HEK293 (cell line): ENCODE results near the gene MCTP1.

Experiments
- ZBTB1 ChIP-seq: fragments of 450-650 bp; formaldehyde crosslinking; IDR thresholded peaks from 2 replicates; pipeline ENCODE4 v1.5.1; 2016; ENCODE audit warnings: missing biosample characterization, missing genetic modification characterization
- ZBTB7A ChIP-seq: fragments of 450-650 bp; formaldehyde crosslinking; IDR thresholded peaks from 2 replicates; pipeline ENCODE4 v1.5.1; 2016; ENCODE audit warnings: low read depth, missing biosample characterization, missing genetic modification characterization
- ZNF114 ChIP-seq: fragments of 450-650 bp; formaldehyde crosslinking; IDR thresholded peaks from 2 replicates; pipeline ENCODE4 v1.5.0; 2017; ENCODE audit warnings: missing biosample characterization, missing genetic modification characterization
- ZNF133 ChIP-seq: fragments of 450-650 bp; formaldehyde crosslinking; IDR thresholded peaks from 2 replicates; pipeline ENCODE4 v1.5.1; 2016; ENCODE audit warnings: missing biosample characterization, missing genetic modification characterization
- ZNF169 ChIP-seq: fragments of 450-650 bp; formaldehyde crosslinking; IDR thresholded peaks from 2 replicates; pipeline ENCODE4 v1.5.1; 2016; ENCODE audit warnings: missing biosample characterization, missing genetic modification characterization
- ZNF175 ChIP-seq: fragments of 450-650 bp; formaldehyde crosslinking; IDR thresholded peaks from 2 replicates; pipeline ENCODE4 v1.5.1; 2016; ENCODE audit warnings: missing biosample characterization, missing genetic modification characterization
- ZNF214 ChIP-seq: fragments of 450-650 bp; formaldehyde crosslinking; IDR thresholded peaks from 2 replicates; pipeline ENCODE4 v1.5.1; 2017; ENCODE audit warnings: missing biosample characterization, mild to moderate bottlenecking, missing genetic modification characterization, borderline replicate concordance
- ZNF747 ChIP-seq: fragments of 450-650 bp; formaldehyde crosslinking; IDR thresholded peaks from 2 replicates; pipeline ENCODE4 v1.5.1; 2016; ENCODE audit warnings: missing biosample characterization, missing genetic modification characterization
- ZNF843 ChIP-seq: fragments of 450-650 bp; formaldehyde crosslinking; IDR thresholded peaks from 2 replicates; pipeline ENCODE4 v1.5.1; 2016; ENCODE audit warnings: missing biosample characterization, missing genetic modification characterization
- TF ChIP-seq, protein P1 (sequence below): fragments of 450-650 bp; formaldehyde crosslinking; IDR thresholded peaks from 2 replicates; pipeline ENCODE4 v1.5.1; 2016; ENCODE audit warnings: missing biosample characterization, missing genetic modification characterization
- TF ChIP-seq, protein P2 (sequence below): fragments of 450-650 bp; formaldehyde crosslinking; conservative IDR thresholded peaks from 2 replicates; pipeline ENCODE4 v1.5.1; 2016; ENCODE audit warnings: low read depth, missing biosample characterization, missing genetic modification characterization

DNA sequence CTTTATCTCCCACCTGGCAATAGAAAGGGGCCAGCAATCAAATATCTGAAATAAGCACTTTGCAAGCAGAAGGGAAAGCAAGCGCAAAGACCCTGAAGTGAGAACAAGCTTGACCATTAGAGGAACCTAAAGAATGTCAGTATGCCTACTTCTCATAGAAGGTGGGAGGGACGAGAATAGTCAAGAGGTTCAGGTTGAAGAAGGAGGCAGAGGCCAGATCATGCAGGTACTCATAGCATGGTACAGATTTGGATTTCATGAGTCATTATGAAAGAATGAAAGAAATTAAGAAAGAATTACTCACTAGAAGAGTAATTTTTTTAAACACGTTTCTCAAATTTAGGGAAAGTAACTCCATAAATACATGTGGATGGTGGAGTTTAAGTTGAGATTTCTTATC lies 33.7 kb downstream of the MCTP1 start:
- TF ChIP-seq ZNF747 (tag by site-specific recombination) (no peak), ZBTB7A (tag by site-specific recombination) (no peak), ZNF169 (tag by site-specific recombination) (no peak), ZNF133 (tag by site-specific recombination) (no peak), ZBTB1 (tag by site-specific recombination) (no peak), ZNF175 (tag by site-specific recombination) (no peak), ZNF114 (tag by site-specific recombination) (no peak), ZNF214 (no peak), ZNF843 (no peak)
- TF ChIP-seq, protein P1, sequence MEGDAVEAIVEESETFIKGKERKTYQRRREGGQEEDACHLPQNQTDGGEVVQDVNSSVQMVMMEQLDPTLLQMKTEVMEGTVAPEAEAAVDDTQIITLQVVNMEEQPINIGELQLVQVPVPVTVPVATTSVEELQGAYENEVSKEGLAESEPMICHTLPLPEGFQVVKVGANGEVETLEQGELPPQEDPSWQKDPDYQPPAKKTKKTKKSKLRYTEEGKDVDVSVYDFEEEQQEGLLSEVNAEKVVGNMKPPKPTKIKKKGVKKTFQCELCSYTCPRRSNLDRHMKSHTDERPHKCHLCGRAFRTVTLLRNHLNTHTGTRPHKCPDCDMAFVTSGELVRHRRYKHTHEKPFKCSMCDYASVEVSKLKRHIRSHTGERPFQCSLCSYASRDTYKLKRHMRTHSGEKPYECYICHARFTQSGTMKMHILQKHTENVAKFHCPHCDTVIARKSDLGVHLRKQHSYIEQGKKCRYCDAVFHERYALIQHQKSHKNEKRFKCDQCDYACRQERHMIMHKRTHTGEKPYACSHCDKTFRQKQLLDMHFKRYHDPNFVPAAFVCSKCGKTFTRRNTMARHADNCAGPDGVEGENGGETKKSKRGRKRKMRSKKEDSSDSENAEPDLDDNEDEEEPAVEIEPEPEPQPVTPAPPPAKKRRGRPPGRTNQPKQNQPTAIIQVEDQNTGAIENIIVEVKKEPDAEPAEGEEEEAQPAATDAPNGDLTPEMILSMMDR (tag by site-specific recombination) = no peak
- TF ChIP-seq, protein P2, sequence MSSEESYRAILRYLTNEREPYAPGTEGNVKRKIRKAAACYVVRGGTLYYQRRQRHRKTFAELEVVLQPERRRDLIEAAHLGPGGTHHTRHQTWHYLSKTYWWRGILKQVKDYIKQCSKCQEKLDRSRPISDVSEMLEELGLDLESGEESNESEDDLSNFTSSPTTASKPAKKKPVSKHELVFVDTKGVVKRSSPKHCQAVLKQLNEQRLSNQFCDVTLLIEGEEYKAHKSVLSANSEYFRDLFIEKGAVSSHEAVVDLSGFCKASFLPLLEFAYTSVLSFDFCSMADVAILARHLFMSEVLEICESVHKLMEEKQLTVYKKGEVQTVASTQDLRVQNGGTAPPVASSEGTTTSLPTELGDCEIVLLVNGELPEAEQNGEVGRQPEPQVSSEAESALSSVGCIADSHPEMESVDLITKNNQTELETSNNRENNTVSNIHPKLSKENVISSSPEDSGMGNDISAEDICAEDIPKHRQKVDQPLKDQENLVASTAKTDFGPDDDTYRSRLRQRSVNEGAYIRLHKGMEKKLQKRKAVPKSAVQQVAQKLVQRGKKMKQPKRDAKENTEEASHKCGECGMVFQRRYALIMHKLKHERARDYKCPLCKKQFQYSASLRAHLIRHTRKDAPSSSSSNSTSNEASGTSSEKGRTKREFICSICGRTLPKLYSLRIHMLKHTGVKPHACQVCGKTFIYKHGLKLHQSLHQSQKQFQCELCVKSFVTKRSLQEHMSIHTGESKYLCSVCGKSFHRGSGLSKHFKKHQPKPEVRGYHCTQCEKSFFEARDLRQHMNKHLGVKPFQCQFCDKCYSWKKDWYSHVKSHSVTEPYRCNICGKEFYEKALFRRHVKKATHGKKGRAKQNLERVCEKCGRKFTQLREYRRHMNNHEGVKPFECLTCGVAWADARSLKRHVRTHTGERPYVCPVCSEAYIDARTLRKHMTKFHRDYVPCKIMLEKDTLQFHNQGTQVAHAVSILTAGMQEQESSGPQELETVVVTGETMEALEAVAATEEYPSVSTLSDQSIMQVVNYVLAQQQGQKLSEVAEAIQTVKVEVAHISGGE (tag by site-specific recombination) = no peak
